NCI-H460 (cell line): ENCODE results near the gene C18orf63. TPM values are rescaled to one million over a fixed set of nuclear protein-coding genes. Genes with fewer than 3 reads are reported as not detected.
"Not testable (repeated sequence)": the region's sequence is repeated elsewhere in the genome, so short reads cannot be mapped to it uniquely, and the experiment has no call there.

ENCODE experiments used
- DNase-seq: peaks from one replicate; pipeline ENCODE4 v3.0.0-alpha.2; 2016; ENCODE audit warnings: low read depth; ENCODE audit errors: extremely low read depth
- total RNA-seq: library from RNA; depleted of rRNA; stranded (reverse); fragments of >200 nt; shearing (Covaris generic); gene quantifications from 2 replicates; pipeline ENCODE4 v1.2.3, GENCODE V29; 2014

C18orf63 gene
- total RNA-seq, 1 experiment from 2014 or later = not detected

GRCh38 chr18:74316257-74317170, 875 bp downstream of the C18orf63 start:
- peak; percentile 44 for DNase-seq

GRCh38 chr18:74326231-74326630, 10.6 kb downstream of the C18orf63 start:
- DNase-seq = peak; percentile 20

- DNase-seq = not testable (repeated sequence)
These were observed 11.2 kb downstream of the C18orf63 start for GRCh38 chr18:74326791-74327190.

GRCh38 chr18:74328206-74328605, 12.6 kb downstream of the C18orf63 start:
- no peak for DNase-seq

- no peak for DNase-seq
These were observed 14.1 kb downstream of the C18orf63 start for GRCh38 chr18:74329688-74330205.

GRCh38 chr18:74331404-74331803, 15.8 kb downstream of the C18orf63 start:
- peak; percentile 46 for DNase-seq

GRCh38 chr18:74333091-74333490, 17.5 kb downstream of the C18orf63 start:
- no peak for DNase-seq

GRCh38 chr18:74334242-74334893, 18.7 kb downstream of the C18orf63 start:
- DNase-seq = no peak

- DNase-seq = no peak
These were observed 21.0 kb downstream of the C18orf63 start for GRCh38 chr18:74336656-74337055.

GRCh38 chr18:74337155-74337911, 21.7 kb downstream of the C18orf63 start:
- DNase-seq = no peak

- no peak for DNase-seq
These were observed 22.3 kb downstream of the C18orf63 start for GRCh38 chr18:74337912-74338309.

- peak; percentile 55 for DNase-seq
These were observed 26.9 kb downstream of the C18orf63 start for GRCh38 chr18:74342416-74343043.

GRCh38 chr18:74346206-74346605, 30.6 kb downstream of the C18orf63 start:
- DNase-seq = no peak

GRCh38 chr18:74348581-74348980, 32.9 kb downstream of the C18orf63 start:
- no peak for DNase-seq

GRCh38 chr18:74351354-74351753, 35.7 kb downstream of the C18orf63 start:
- DNase-seq = no peak

GRCh38 chr18:74353169-74353775, 37.6 kb downstream of the C18orf63 start:
- DNase-seq = peak; percentile 46

GRCh38 chr18:74356959-74357358, 41.3 kb downstream of the C18orf63 start:
- DNase-seq = no peak

GRCh38 chr18:74360852-74361655, 45.4 kb downstream of the C18orf63 start:
- no peak for DNase-seq

- DNase-seq = no peak
These were observed 52.3 kb downstream of the C18orf63 start for GRCh38 chr18:74367905-74368304.
